HG02943 (cell line): Measurements from ENCODE around the gene GNPNAT1.

Source experiments
- ATAC-seq: cut with Tn5 transposase; IDR thresholded peaks from one replicate; pipeline ENCODE4 v1.9.1; 2021; ENCODE audit warnings: mild to moderate bottlenecking, low read depth, moderate library complexity; ENCODE audit not compliant: unreplicated experiment

The GNPNAT1 gene

DNA sequence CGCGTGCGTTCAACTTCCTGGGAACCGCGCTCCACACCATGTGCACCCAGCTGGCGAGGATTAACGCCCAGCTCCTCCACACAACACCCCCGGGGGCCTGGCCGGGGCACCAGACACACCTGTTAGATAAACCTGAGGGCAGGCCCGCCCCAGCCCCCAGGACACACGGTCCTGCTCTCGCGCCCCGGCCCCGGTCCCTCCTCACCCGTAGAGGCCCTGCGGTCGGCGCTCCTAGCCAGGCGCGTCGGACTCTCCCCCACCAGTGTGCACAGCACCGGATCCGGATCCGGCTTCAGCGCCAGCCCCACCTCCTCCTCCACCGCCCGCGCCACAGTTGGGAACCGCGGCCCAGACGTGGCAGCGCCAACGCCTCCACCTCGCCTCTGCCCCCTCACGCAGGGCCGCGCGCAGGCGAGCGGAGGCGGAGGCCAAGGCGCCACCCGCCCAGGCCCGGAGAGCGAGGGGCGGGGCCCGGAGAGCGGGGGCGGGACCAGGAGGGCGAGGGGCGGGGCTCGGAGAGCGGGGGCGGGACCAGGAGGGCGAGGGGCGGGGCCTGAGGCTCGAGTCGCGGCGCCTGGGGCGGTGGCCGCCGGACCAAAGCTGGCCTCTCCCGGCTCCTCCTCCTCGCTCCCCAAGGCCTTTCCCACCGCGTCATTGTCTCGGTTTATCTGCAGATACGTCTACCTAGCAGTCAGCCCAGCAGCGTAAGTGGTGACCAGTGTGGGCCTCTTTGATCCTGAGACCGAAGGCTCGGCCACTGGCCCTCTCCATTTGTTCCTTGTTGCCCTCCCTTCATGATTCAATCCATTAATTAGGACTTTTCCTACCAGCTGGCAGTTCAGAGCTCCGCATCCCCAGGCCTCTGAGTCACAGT is at the start of gene GNPNAT1:
GNPNAT1 (minus strand) TSS at position 385 of the 874 bp plus-strand sequence. CDS start 6,957 bp downstream, outside the sequence.
- peak; percentile 88 for ATAC-seq

GRCh38 chr14:52840877-52841276 is 49.5 kb upstream of the GNPNAT1 start:
- no peak for ATAC-seq

- ATAC-seq, result no peak
Measured at GRCh38 chr14:52837451-52837850, 46.0 kb upstream of the GNPNAT1 start.

- no peak for ATAC-seq
Measured at GRCh38 chr14:52836063-52836462, 44.7 kb upstream of the GNPNAT1 start.

- no peak for ATAC-seq
Measured at GRCh38 chr14:52835122-52835903, 43.9 kb upstream of the GNPNAT1 start.

GRCh38 chr14:52834440-52834842 is 43.0 kb upstream of the GNPNAT1 start:
- ATAC-seq, result no peak

- ATAC-seq, result no peak
Measured at GRCh38 chr14:52833891-52834290, 42.5 kb upstream of the GNPNAT1 start.

DNA sequence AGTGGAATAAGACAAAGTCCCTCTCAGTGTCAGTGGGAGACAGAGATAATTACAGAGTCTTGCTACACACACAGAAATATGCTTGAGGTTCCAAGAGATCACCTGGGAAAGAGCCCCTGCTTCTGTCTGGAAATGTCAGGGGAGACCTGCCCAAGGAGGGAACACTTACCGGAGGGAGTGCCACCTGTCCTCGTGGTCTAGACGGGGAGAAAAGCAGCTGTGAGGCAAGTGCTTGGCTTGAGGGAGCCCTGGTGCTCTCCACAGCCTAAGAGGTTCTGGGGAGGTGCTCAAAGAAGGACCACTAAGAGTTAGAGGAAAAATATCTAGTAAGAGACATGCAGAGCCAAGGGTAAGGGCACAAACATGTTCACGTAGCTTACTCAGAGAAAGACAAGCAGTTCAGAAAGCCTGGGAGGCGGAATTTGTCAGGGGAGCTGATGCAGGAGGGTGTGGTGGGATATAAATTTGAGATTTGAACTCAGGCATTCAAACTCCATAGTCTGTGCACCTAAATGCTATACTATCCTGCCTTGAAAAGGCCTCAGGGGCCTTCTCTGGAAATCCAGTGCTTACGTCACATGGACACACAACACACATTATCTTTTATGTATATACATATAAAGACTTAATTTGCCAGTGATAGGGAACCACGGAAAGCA is 38.2 kb upstream of the GNPNAT1 start:
- no peak for ATAC-seq

GRCh38 chr14:52827426-52827825 is 36.0 kb upstream of the GNPNAT1 start:
- no peak for ATAC-seq

- ATAC-seq, result no peak
Measured at GRCh38 chr14:52825085-52825484, 33.7 kb upstream of the GNPNAT1 start.

GRCh38 chr14:52824462-52824861 is 33.1 kb upstream of the GNPNAT1 start:
- ATAC-seq, result no peak

- ATAC-seq, result no peak
Measured at GRCh38 chr14:52821805-52822250, 30.4 kb upstream of the GNPNAT1 start.

DNA sequence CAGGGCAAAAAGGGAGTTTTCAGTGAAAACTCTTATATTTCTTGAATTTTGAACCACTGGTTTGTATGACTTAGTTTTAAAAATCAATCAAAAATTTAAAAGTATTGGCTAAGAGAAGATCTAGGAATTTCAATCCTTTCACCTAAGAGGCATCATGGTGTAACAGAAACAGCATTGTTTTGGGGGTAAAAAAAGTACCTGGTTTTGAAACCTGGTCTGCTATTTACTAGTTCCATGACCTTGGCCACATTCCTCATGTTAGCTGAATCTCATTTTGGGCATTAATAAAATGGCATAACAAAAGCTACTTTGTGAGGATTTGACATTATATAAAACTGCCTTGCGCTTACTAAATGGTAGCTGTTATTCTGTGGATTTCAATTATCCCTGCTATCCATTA is 16.7 kb upstream of the GNPNAT1 start:
- no peak for ATAC-seq

GRCh38 chr14:52806115-52806514 is 14.7 kb upstream of the GNPNAT1 start:
- no peak for ATAC-seq

- ATAC-seq, result no peak
Measured at GRCh38 chr14:52802597-52802996, 11.2 kb upstream of the GNPNAT1 start.

DNA sequence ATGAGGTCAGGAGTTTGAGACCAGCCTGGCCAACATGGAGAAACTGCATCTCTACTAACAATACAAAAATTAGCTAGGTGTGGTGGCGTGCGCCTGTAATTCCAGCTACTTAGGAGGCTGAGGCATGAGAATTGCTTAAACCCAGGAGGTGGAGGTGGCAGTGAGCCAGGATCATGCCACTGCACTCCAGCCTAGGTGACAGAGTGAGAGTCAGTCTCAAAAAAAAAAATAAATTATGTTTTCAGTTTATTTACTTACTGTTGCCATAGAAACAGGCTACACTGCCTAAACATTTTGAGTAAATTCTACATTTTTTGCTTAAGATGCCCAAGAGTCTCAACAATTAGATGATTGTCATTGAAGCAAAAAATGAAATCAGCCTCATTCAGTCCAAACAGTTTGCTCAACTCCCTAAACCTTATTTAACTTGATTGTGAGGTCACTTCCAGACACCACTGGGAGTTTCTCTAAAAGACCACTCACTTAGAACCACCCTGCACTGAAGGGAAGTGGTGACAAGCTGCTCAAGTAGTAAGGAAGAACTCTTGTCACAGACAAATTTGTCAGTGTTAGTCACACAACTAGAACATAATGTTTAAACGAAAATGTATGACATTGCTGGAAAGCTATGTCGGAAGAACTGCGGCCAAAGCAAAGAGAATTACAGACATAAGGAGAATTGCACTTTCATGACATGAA is 9.8 kb upstream of the GNPNAT1 start:
- ATAC-seq, result no peak

DNA sequence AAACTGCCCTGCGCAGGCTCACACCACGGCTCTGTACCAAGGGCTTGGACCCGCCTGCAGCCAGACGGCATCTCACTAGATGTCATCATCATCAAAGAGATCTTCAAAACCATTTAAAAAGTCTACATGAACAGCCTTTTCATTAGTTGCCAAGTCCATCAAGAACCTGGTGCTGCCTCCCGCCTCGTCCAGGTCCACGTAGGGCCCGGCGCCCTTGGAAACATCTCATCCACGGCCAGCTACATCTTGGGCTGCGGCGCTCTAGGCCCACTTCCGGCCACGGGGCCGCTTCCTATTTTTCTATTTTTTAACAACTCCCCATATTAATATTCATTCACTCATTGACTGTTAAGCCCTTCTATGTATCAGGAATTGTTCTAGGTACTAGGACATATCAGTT is 7.4 kb upstream of the GNPNAT1 start:
- no peak for ATAC-seq

DNA sequence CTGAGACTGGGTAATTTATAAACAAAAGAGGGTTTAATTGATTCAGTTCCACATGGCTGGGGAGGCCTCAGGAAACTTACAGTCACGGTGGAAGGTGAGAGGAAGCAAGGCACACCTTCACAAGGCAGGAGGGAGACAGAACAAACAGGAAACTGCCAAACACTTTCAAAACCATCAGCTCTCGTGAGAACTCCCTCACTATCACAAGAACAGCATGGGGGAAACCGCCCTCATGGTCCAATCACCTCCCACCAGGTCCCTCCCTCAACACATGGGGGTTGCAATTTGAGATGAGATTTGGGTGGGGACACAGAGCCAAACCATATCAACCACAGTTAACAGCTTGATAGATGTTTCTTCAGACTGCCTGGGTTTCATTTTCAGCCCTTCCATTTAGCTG is 6.2 kb upstream of the GNPNAT1 start:
- ATAC-seq, result no peak

- ATAC-seq, result no peak
Measured at GRCh38 chr14:52793061-52793460, 1.7 kb upstream of the GNPNAT1 start.

DNA sequence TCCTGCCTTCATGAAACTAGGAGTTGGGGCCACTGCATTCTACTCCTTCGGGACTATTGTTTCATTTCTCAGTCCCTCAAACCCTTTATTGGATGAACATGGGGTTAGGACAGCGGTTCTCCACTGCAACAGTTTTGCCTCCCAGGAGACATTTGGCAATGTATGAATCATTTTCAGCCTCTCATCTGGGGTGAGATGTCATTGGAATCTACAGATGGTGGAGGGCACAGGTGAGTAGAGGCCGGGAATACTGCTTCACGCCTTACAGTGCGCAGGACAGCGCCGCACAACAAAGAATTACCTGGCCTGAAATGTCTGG is 649 bp upstream of the GNPNAT1 start:
- no peak for ATAC-seq
